ENCODE results near the gene ANTXR1.

Gene ANTXR1

DNA sequence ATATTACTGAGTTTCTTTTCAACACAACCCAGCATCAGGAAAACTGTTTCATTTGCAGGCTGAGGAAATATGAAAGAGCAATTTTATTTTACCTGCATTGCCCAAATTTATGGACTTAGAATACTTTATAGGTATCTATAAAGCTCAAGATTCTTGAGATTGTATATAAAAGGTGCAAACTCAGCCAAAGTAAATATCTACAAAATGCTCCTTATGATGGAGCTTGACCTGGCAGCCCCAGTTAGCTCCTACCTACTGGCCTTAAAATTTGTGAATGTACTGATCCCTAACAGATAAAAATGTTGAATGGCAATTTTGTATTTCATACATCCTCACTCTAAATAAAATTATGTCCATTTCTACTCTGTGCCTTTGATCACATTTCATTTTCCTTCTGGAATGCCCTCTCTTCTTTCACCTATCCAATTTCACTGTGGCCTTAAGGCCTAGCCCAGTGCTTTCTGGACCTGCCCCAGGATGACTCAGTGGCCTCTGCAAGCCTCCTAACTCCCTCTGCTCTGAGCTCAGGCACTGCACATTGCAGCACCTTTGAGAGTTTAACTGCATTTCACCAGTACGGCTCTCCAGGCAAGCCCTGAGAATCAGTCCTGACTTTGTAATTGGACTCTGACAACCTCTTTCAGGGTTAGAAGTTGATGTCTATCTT, 125.9 kb downstream of the ANTXR1 start:
- no peak for DNase-seq

DNA sequence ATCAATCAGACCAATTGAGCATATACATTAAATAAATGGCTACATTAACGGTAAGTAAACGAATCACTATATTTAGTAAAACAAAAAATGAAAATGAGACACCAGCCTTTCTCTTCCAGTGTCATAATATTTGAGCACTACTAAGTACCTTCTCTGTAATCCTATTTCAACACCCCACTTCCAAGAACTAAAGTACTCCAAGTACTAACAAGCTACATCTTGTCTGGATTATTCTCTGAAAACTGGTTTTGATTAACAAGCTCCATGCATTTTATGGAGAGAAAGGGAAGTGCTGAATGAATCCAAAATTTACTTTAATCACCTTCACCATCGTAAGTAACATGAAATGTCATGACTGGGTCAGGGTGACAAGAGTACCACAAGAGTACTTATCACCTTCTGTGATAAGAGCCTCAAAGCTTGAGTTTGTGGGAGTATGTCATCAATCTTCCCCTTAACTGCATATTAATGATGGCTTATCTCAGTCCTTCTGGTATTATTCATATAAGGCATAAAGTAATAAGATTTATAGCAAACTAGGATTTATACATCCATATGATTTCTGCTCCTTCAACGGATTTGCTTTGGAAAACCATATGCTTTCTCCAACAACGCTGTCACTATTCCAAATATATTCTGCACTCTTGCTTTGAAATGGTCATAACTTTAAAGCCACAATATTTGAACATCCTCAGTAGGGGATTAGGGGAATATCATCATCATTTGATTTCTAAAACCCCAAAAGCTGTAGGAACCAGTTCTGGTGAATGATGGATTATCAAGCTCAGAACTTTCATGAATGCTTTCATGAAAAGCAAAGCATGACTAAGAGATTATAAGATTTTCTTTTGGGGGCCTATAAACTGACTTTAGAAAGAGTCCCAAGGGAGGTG, 127.0 kb downstream of the ANTXR1 start:
- no peak for DNase-seq

DNA sequence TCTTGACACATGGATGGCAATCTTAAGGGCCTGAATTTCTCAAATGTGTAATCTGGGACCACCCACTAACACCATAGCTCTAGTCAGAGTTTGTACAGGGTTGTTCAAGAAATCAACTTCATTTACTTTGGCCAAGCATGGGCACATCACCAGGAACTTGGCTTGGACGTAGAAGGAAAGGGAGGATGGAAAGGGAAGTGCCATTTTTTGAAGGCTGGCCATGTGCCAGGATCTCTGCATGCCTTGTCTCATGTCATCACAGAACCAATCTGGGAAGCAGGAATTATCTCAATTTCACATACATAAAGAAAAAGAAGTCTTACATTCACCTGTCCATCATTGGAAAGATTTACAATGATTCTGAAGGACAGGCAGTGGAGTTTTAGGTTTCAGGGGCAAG, 128.1 kb downstream of the ANTXR1 start:
- DNase-seq, result no peak

- no peak for DNase-seq
These were observed 130.9 kb downstream of the ANTXR1 start for GRCh38 chr2:69143748-69144360.

GRCh38 chr2:69145204-69145603, 132.2 kb downstream of the ANTXR1 start:
- DNase-seq, result no peak

DNA sequence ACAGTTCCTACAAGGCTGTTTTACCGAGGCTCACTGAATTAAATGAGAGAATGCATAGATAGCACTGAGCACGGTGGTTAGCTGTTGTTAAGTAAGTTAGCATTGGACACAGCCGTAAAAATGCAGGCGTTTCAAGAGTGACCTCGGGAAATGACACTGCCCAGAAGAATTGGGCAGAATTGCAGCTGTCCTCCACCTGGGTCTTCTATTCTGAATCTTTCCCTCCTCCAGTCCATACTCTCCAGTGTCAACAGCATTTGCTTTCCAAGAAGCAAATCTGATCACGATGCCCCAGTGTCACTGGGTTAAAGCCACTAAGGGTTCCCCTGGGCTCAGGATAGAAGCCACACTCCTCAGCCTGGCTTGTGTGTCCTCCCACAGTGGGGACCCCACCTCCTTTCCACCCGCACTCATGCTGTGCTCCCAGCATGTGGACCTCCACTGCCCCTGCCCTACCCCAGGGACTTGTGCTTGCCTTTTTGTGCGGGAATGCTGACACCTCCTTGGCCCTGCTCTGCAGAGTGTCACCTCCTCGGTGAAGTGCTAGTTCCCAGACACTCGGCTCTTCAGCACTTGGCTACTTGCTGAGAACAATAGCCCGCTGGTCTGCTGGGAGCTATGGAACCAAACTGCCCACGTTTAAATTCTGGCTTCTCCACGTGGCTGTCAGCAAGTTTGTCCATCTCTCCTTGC, 135.0 kb downstream of the ANTXR1 start:
- no peak for DNase-seq

GRCh38 chr2:69149631-69150215, 136.7 kb downstream of the ANTXR1 start:
- DNase-seq, result no peak

- no peak for DNase-seq
These were observed 139.0 kb downstream of the ANTXR1 start for GRCh38 chr2:69151931-69152330.

DNA sequence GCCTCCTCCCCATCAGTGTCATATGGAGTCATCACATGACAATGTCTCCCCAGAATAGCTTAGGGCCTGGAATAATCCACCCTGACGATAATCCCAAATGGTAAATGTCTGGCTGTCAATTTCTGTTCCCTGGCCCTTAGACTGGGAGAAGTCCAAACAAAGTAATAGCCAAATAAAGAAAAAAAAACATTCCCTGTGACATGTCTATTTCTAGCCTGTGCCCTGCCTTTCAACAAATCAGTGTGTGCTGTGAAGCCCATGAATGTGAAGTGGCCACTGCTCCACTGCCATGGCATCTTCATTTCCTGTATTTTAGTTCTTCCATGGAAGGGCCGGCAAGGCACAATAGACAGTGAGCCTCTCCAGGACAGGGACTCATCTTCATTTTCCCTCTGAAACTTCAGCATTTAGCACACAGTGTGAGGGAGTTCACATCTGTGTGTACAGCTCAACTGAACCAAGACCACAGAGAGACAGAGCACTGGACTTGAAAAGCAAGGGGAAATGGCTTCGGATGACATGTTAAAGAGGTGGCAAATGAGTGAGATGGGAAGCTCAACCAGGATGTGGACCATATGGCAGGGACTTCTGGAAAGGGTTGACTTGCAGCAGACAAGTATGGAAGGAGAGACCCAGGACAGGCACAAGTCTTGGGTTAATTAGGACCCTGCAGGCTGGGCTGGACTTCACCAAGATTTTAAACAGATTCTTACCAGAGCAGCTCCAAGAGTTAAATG, 140.0 kb downstream of the ANTXR1 start:
- DNase-seq, result no peak

DNA sequence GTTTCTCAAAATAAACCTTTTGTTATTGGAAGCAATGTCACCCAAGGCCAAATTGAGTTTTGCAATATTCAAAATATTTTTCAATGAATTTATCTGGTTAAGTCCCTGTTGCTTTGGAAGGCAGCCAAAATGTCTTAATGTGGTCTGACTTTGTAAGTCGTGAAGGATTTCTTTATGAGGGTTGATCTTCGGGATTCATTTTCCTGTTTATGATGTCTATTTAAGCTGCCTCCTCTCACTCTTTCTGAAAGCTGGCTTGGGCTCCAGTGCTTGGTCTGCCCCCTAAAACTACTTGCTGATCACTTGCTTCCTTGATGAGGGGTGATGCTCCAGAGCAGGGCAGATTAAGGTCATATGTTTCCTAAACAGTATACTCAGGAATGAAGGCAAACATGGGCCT, 141.1 kb downstream of the ANTXR1 start:
- DNase-seq, result no peak

DNA sequence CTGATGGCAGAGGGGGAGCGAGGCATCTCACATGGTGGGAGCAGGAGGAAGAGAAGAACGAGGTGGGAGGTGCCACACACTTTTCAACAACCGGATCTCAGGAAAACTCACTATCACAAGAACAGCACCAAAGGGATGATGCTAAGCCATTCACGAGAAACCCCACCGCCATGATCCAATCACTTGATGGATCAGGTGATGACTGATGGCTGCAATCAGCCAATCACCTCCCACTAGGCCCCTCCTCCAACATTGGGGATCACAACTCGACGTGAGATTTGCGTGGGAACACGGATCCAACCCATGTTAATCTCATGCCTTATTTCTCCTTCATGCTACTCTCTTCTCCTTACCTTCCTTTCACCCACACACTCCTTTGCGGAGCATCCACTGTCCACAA, 143.6 kb downstream of the ANTXR1 start:
- DNase-seq, result no peak

- DNase-seq, result no peak
These were observed 144.5 kb downstream of the ANTXR1 start for GRCh38 chr2:69157441-69157840.

GRCh38 chr2:69159986-69160385, 147.0 kb downstream of the ANTXR1 start:
- DNase-seq, result peak in 2 of 3 experiments; percentile 33 to 63

DNA sequence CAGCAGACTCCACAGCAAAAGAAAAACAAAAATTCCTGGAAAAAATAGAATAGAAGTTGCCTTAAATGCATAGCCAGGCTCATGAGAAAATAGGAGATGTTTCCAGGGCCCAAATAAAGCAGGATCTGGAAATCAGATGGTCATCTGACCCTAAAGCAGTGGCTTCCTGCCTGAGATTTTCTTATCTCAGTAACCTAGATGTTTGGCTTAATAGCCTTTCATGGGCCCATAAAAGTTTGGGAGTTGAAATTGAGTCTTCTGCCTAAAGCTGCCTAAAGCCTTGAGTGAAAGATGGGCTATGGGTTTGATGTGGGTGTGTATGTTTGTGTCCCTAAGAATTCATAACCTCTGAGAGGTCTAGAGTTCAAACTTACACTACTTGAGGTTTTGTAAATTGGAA, 149.1 kb downstream of the ANTXR1 start:
- DNase-seq, result no peak

DNA sequence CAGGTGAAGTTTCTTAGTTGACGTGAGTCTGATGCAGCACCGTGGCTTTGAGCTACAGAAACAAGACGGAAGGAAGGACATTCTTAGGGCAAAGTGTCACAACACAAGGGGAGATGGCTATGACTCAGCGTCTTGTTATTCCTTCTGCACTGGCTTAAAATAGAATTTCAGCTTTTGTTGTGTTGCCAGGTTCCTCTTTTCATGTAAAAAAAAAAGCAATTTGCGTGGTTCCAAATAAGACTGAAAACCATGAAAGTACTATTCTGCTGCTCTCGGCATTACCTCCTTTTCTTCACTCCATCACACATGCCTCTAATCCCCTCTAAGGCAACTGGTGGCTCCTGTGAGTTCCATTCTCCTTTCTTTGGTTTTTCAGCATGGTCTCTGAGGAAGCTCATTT, 150.1 kb downstream of the ANTXR1 start:
- no peak for DNase-seq

GRCh38 chr2:69163556-69163955, 150.6 kb downstream of the ANTXR1 start:
- no peak for DNase-seq

DNA sequence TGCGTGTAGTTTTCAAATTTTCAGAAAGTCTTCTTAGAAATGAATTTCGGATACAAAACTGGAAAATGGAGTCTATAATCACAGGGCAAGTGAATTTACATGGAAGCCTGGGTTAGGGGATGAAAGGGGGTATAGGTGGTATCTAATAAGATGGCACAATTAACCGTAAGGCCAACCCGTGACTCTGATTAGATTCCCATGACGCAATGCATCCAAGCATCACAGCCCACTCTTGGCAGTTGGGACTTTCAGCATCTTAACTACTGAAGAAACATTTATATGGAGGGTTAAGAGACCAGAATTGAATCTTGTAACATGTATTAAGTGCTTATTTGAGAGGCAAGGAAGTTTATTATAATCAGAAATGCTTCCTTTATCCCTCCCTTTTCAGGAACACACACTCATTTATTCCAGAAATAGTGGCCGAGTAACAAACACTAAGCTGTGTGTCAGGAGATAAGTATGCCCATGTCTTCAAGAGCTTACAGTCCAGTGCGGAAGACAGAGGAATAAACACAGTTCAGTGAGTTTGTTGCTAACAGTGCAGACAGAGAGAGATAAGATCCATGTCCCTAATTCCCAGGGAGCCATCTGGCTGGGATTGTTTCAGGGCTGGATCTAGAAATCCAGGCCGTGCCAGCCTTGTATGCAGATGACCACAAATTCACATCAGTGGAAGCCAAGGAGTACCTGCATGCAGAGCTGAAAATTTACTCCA, 151.2 kb downstream of the ANTXR1 start:
- no peak for DNase-seq

- no peak for DNase-seq
These were observed 152.3 kb downstream of the ANTXR1 start for GRCh38 chr2:69165091-69165880.

- DNase-seq, result no peak
These were observed 153.5 kb downstream of the ANTXR1 start for GRCh38 chr2:69166465-69166811.

DNA sequence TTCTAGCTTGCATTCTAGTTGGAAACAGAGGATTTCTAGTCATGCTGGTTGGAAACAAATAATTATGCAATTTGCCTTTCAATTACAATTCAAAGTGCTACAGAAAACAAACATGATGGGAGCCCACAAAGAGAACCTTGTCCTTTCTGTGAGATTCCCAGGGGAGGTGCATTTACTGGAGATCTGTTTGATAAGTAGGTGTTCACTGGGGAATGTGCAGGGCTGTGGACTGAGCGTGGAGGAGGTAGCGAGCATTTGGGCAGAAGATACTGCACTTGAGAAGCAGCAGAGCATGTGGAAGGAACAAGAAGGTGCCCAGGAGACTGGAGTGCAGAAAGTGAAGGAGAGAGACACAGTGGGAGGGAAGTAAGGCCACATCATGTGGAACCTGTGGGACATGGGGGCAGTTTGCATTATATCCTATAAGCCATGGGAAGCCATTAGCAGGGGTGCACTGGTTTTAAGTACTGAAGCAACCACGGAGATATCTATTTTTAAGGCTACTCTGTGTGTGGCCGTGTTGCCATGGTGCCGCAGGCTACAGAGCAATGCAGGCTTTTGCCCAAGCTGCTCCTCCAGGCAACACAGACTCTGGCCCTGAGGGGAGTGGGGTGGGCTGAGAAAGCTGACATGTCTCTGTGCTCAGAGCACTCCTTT, 154.0 kb downstream of the ANTXR1 start:
- peak; percentile 29 to 70 (median 62) for DNase-seq

All from NCI-H1417 (cell line).